Measurements from ENCODE around the gene GPC5. TPM values are rescaled to one million over a fixed set of nuclear protein-coding genes. Genes with fewer than 3 reads are reported as not detected.

Gene GPC5
- total and polyA plus RNA-seq, 2 of the 13 experiments (the other 11 are each of a cell fraction or from before 2014, with no cell fraction given): 0.02 to 0.07 TPM

GRCh38 chr13:91863699-91864098 lies 465.3 kb downstream of the GPC5 start:
- no peak for ATAC-seq
- BruUV-seq (replicated peaks): no TSS peak
- Histone ChIP-seq H3K4me3 (replicated peaks in 1 of 3; ENCODE audit: insufficient read depth in 1 of 3, low read depth in 2 of 3, low read length in 3 of 3) (no peak overlapping the region), H3K4me2 (ENCODE audit: low read depth, low read length) (no peak overlapping the region), H3K9me3 (ENCODE audit: low read length) (no peaks in the 10 kb centered on the region), H3K27ac (ENCODE audit: extremely low read length, insufficient read depth, low read length) (no peak overlapping the region), H3K4me1 (ENCODE audit: insufficient read depth, low read length) (no peaks in the 10 kb centered on the region), H3K27me3 (ENCODE audit: control insufficient read depth in 1 of 2, insufficient read depth in 2 of 2, low read length in 2 of 2) (no peaks in the 10 kb centered on the region), H4K20me1 (ENCODE audit: insufficient read depth, low read length) (no peaks in the 10 kb centered on the region), H3K36me3 (replicated peaks in 1 of 2; ENCODE audit: control insufficient read depth in 1 of 2, insufficient read depth in 2 of 2, low read length in 2 of 2) (no peaks in the 10 kb centered on the region), H2AFZ (ENCODE audit: low read length) (no peak overlapping the region), H3K79me2 (ENCODE audit: insufficient read depth, low read length) (no peaks in the 10 kb centered on the region), H3K9ac (ENCODE audit: insufficient read depth, low read depth, low read length) (no peak overlapping the region)
- no peak for DNase-seq (ENCODE audit: low spot score)
- no peak for FAIRE-seq
- in situ Hi-C loops (cut with HindIII; ENCODE audit: extremely low pct_ligation_motif_present, low pct_unique_long_range_greater_than_20kb) (no loop called here), intact Hi-C loops (cut with micrococcal nuclease; ENCODE audit: unreplicated experiment) (no loop called here)
- WGBS (ENCODE audit: low lambda C conversion rate): 4% methylated on average over 1 of the region's 1 CpG
- CTCF ChIA-PET (ENCODE audit: low intra/inter-chr PET ratio, low total read pairs): no interaction called here
- POLR2A ChIA-PET: no interaction called here
- no peak for TF ChIP-seq MYPOP (CRISPR knock-in tag; IDR thresholded peaks at IDR 0.05)
- TF ChIP-seq PHF5A (CRISPR knock-in tag; IDR thresholded peaks at IDR 0.05; ENCODE audit: low read depth, unreplicated experiment): no peak
- no peak for TF ChIP-seq ARHGAP35 (CRISPR knock-in tag; IDR thresholded peaks at IDR 0.05; ENCODE audit: borderline replicate concordance)
- TF ChIP-seq KMT2A (CRISPR knock-in tag; IDR thresholded peaks at IDR 0.05): no peak
- TF ChIP-seq ZNF276 (CRISPR knock-in tag; IDR thresholded peaks at IDR 0.05; ENCODE audit: low read depth): no peak
- TF ChIP-seq HDAC1 (CRISPR knock-in tag; IDR thresholded peaks at IDR 0.05): no peak
- TF ChIP-seq ATM (IDR thresholded peaks at IDR 0.05; ENCODE audit: borderline replicate concordance): no peak
- no peak for TF ChIP-seq ISL2 (CRISPR knock-in tag; IDR thresholded peaks at IDR 0.05)
- TF ChIP-seq ZBTB39 (CRISPR knock-in tag; IDR thresholded peaks at IDR 0.05): no peak
- TF ChIP-seq HNRNPK (IDR thresholded peaks at IDR 0.05; ENCODE audit: low read depth, low read length, poor library complexity, severe bottlenecking): no peak
- no peak for TF ChIP-seq SP2 (CRISPR knock-in tag; IDR thresholded peaks at IDR 0.05)
- no peak for TF ChIP-seq NRL (CRISPR knock-in tag; IDR thresholded peaks at IDR 0.05; ENCODE audit: borderline replicate concordance)
- TF ChIP-seq ZNF460 (CRISPR knock-in tag; IDR thresholded peaks at IDR 0.05; ENCODE audit: borderline replicate concordance): no peak
- TF ChIP-seq MIER3 (CRISPR knock-in tag; IDR thresholded peaks at IDR 0.05; ENCODE audit: borderline replicate concordance): no peak
- TF ChIP-seq CEBPG (CRISPR knock-in tag; IDR thresholded peaks at IDR 0.05): no peak
- no peak for TF ChIP-seq RNF219 (CRISPR knock-in tag; IDR thresholded peaks at IDR 0.05)
- no peak for TF ChIP-seq CC2D1A (CRISPR knock-in tag; IDR thresholded peaks at IDR 0.05)

Data from HepG2 (cell line).